Left lung (tissue), 10 donors: Measurements from ENCODE around the gene MAGI1. TPM values are rescaled to one million over a fixed set of nuclear protein-coding genes. Genes with fewer than 3 reads are reported as not detected.

Source experiments
- ATAC-seq: fragments of 200-7000 bp; cut with Tn5 transposase; one replicate; pipeline ENCODE4 v1.9.1; 2020; ENCODE audit warnings: moderate library complexity
- DNase-seq, 4 donors: peaks; one replicate each; pipeline ENCODE4 v3.0.0-alpha.2; 2013 to 2020
- H3K27ac ChIP-seq, 2 donors: fragments of 200-600 bp; sonication (generic) in 1 of 2; one replicate each; pipeline versions ENCODE4 v1.5.0 to v1.8.0; 2020 to 2021
- H3K27me3 ChIP-seq, 2 donors: fragments of 200-600 bp; sonication (generic) in 1 of 2; one replicate each; pipeline versions ENCODE4 v1.5.0 to v1.8.0; 2020 to 2021
- H3K36me3 ChIP-seq, 2 donors: fragments of 200-600 bp; sonication (generic) in 1 of 2; one replicate each; pipeline versions ENCODE4 v1.5.0 to v1.8.0; 2020 to 2021
- H3K4me1 ChIP-seq, 2 donors: fragments of 200-600 bp; one replicate each; pipeline ENCODE4 v1.8.0; 2021
- H3K4me3 ChIP-seq, 2 donors: fragments of 200-600 bp; sonication (generic) in 1 of 2; one replicate each; pipeline versions ENCODE4 v1.5.0 to v1.8.0; 2020 to 2021; ENCODE audit warnings: mild to moderate bottlenecking in 1 of 2
- H3K9me3 ChIP-seq, 2 donors: fragments of 200-600 bp; sonication (generic) in 1 of 2; one replicate each; pipeline versions ENCODE4 v1.5.0 to v1.8.0; 2020 to 2021
- CTCF ChIP-seq, 2 donors: fragments of 200-600 bp; sonication (generic) in 1 of 2; IDR thresholded peaks; one replicate each; pipeline versions ENCODE4 v1.5.0 to v1.8.0; 2021; ENCODE audit warnings: antibody characterized with exemption in 2 of 2
- intact Hi-C, 2 donors: fragments of 100-400 bp; cut with DNase I; formaldehyde crosslinking; loops; one replicate each; pipeline versions ENCODE4 v1.11.2 to v1.14.2; 2022
- polyA plus RNA-seq, 6 donors: library from polyadenylated mRNA; unstranded; fragments of 120-200 nt; gene quantifications; one replicate each; pipeline ENCODE4 v1.2.1, GENCODE V29; 2013; ENCODE audit not compliant: insufficient read length in 6 of 6
- total RNA-seq, 2 donors: library from RNA; stranded (reverse); fragmentation: NEBNext Ultra II Directional; extraction: Animal tissue kit (Norgen Biotek cat#: 25700); gene quantifications; one replicate each; pipeline ENCODE4 v1.2.1, GENCODE V29; 2021
- donor health status: DM: no; HTN: yes; CAD: no.
- donor health status: DM: no; HTN: no; CAD: no.

Gene MAGI1
- total and polyA plus RNA-seq, 8 donors, result 25.4 to 32.0 (median 28.7) TPM

- Histone ChIP-seq H3K36me3 (no peaks in the 10 kb centered on the region), H3K4me1 (no peaks in the 10 kb centered on the region), H3K27me3 (no peaks in the 10 kb centered on the region), H3K4me3 (no peak overlapping the region), H3K9me3 (no peaks in the 10 kb centered on the region), H3K27ac (no peak overlapping the region)
- no peak for TF ChIP-seq CTCF (IDR thresholded peaks at IDR 0.05)
- DNase-seq, result no peak
- intact Hi-C loops, result no loop called here
- no peak for ATAC-seq
Observed at GRCh38 chr3:65305836-65306235, 732.9 kb downstream of the MAGI1 start.

Other genes with a start within 250 kb of the MAGI1 start
- 10 to 100 TPM; 14.2 to 14.9 TPM for gene SLC25A26, start 182.1 kb upstream of the MAGI1 start, total RNA-seq
- 10 to 100 TPM; 20.5 to 26.2 (median 23.9) TPM for gene SLC25A26, start 182.1 kb upstream of the MAGI1 start, polyA plus RNA-seq